Measurements from ENCODE around the gene PAPOLB. TPM values are rescaled to one million over a fixed set of nuclear protein-coding genes. Genes with fewer than 3 reads are reported as not detected.

The PAPOLB gene
- total RNA-seq, 5 donors from 2014 or later (not counting 1 experiment from before 2014, with no cell fraction given) = not detected

DNA sequence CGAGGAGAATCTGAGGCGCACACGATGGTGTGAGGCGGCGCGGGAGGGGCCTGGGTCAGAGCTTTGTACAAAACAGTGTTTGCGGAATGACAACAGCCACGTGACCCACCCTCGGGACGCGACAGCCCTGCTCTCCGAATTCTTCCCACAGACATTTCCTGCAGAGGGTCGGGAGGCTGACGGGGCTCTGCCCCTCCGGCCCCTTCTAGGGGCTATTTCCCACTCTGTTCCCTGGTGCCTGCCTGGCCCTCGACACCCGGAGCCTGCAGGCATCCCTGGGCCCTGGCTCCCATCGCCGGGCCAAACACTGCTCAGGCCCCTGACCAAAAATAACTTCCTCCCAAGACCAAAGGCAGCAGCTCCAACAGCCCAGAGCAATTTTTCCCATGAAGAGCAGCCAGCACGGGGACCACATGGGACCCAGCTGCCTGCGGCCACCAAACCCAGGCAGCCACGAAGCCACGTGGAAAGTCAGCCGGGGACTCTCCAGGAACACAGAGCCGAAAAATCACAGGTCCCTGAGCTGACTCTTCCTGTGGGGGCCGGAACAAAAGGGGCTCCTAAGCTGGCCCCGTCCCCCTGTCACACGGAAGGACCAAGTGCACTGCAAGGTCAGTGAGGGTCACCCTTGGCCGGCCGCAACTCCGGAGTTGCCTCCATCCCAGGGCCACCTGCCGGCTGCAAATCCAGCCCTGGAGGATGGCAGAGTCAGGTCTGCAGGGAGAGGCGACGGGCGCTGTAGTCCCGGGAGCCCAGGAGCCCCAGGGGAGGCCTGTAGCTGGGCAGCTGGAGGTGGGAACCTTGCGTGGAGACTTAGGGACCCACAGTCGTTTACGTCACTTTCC, 42.0 kb downstream of the PAPOLB start:
- H3K9me3 Mint-ChIP-seq = no peaks in the 10 kb centered on the region
- peaks cover 0 to 80% of the 10 kb centered on the region in 2 experiments for H3K27me3 ChIP-seq (replicated peaks in 1 of 2; ENCODE audit: control insufficient read depth in 2 of 2, extremely low read depth in 1 of 2, insufficient read depth in 2 of 2, low read length in 1 of 2)
- no peaks in the 10 kb centered on the region for H3K9me3 ChIP-seq
- H3K27me3 Mint-ChIP-seq = peaks cover 4 to 24% of the 10 kb centered on the region in 2 donors
- ATAC-seq (replicated peaks in 1 of 4) = no peak
- H3K4me3 Mint-ChIP-seq = no peak overlapping the region
- no peak overlapping the region for H3K27ac ChIP-seq (ENCODE audit: low read length)
- H3K4me1 Mint-ChIP-seq = no peaks in the 10 kb centered on the region
- H3K36me3 ChIP-seq (ENCODE audit: control insufficient read depth in 2 of 2, extremely low read depth in 1 of 2, insufficient read depth in 1 of 2, low read length in 1 of 2) = no peaks in the 10 kb centered on the region
- ChIA-PET CTCF (interaction anchor here in 1 of 2 donors (0.7 kb wide), 1 partner anchor 11 kb away, joined by 3 read pairs; no protein-coding TSS in a partner anchor), POLR2A (no interaction called here)
- H3K4me1 ChIP-seq (ENCODE audit: control insufficient read depth in 1 of 2, extremely low read depth in 1 of 2, insufficient read depth in 2 of 2, low read length in 2 of 2) = peaks cover 0 to 1% of the 10 kb centered on the region in 2 experiments
- H3K27ac Mint-ChIP-seq = no peak overlapping the region
- no peaks in the 10 kb centered on the region for H3K36me3 Mint-ChIP-seq
- H3K4me3 ChIP-seq (ENCODE audit: control insufficient read depth in 1 of 2, extremely low read depth in 1 of 2, low read length in 1 of 2) = no peak overlapping the region
- WGBS (ENCODE audit: insufficient coverage) = 88% methylated on average over 39 of the region's 39 CpGs
- DNase-seq = no peak

DNA sequence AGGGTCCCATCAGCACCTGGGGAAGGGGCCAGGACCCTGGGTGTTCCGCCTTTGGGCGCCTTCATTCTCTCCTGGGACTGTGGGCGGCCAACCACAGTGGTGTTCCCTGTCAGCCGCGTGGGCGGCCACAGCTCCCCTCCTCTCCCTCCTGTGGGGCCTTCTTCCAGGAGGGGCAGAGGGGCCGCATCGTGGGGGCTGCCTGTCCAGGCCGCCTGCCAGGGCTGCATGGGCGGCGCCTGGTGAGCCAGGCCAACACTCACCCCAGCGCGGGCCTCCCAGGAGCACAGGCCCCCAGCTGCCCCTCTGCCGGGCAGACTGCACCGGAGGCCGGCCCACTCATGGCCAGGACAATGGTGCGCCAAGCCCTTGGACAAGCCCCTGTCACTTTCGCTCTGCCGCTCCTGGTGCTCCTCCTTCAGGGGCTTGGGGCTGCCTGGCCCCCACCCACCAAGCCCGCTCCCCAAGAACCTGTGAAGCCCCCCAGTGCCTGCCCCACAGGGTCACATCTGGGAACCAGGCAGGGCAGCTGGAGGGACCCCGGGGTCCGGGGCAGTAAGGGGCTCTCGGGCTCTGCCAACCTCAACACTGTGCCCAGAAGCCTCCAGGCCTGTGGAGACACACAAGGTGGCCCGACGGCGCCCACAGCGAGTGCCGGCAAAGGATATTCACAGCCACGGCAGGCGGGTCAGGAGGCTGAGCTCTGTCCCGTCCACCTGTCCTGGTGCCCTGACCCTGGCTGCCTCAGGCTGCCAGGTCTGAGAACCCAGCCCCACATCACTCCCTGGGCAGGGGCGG, 43.6 kb downstream of the PAPOLB start:
- ChIA-PET POLR2A (no interaction called here), CTCF (no interaction called here)
- peaks cover 4 to 35% of the 10 kb centered on the region in 2 donors for H3K27me3 Mint-ChIP-seq
- Histone ChIP-seq H3K4me1 (ENCODE audit: control insufficient read depth in 1 of 2, extremely low read depth in 1 of 2, insufficient read depth in 2 of 2, low read length in 2 of 2) (peaks cover 0 to 4% of the 10 kb centered on the region in 2 experiments), H3K36me3 (ENCODE audit: control insufficient read depth in 2 of 2, extremely low read depth in 1 of 2, insufficient read depth in 1 of 2, low read length in 1 of 2) (no peaks in the 10 kb centered on the region), H3K4me3 (ENCODE audit: control insufficient read depth in 1 of 2, extremely low read depth in 1 of 2, low read length in 1 of 2) (no peak overlapping the region), H3K27ac (ENCODE audit: low read length) (no peak overlapping the region), H3K27me3 (replicated peaks in 1 of 2; ENCODE audit: control insufficient read depth in 2 of 2, extremely low read depth in 1 of 2, insufficient read depth in 2 of 2, low read length in 1 of 2) (peaks cover 0 to 81% of the 10 kb centered on the region in 2 experiments), H3K9me3 (no peaks in the 10 kb centered on the region)
- H3K4me3 Mint-ChIP-seq = no peak overlapping the region
- ATAC-seq (replicated peaks in 1 of 4) = no peak
- WGBS (ENCODE audit: insufficient coverage) = 90% methylated on average over 27 of the region's 32 CpGs
- no peaks in the 10 kb centered on the region for H3K36me3 Mint-ChIP-seq
- H3K27ac Mint-ChIP-seq = no peak overlapping the region
- no peaks in the 10 kb centered on the region for H3K4me1 Mint-ChIP-seq
- no peaks in the 10 kb centered on the region for H3K9me3 Mint-ChIP-seq
- no peak for DNase-seq

DNA sequence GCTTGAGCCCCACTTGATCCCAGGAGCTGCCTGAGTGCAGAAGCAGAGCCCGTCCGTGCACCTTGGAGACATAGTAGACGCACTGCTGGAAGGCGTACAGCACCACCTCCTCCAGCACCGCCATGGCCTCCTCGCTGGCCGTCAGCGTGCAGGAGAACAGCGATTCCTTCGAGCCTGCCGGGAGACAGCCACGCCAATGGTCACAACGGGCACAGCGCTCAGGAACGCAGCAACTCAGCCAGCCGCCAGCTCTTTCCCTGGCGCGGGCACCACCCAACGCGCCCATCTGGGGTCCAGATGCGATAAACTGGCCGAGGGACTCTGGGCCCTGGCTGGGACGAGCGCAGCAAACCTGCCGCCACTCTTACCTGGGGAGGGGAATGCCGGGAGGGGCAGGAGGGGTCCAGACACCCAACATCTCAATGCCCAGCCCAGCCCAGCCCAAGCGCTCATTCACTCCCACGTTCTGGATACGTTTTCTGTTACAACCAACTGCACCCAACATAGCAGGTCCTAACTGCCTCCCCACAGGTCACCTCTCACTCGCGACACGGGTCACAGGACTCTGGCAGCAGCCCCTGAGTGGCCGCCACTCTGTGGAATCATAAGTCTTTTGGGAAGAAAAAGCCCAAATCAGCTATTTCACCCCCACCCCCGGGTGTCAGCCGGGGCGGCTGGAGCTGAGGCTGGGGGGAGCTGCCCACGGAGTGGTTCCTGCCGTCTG, 44.5 kb downstream of the PAPOLB start:
- Mint-ChIP-seq H3K27me3 (peaks cover 0 to 40% of the 10 kb centered on the region in 2 donors), H3K4me3 (no peak overlapping the region), H3K27ac (no peak overlapping the region), H3K9me3 (no peaks in the 10 kb centered on the region), H3K36me3 (no peaks in the 10 kb centered on the region), H3K4me1 (no peaks in the 10 kb centered on the region)
- no peak for ATAC-seq (replicated peaks in 1 of 4)
- H3K4me1 ChIP-seq (ENCODE audit: control insufficient read depth in 1 of 2, extremely low read depth in 1 of 2, insufficient read depth in 2 of 2, low read length in 2 of 2) = peaks cover 0 to 4% of the 10 kb centered on the region in 2 experiments
- POLR2A ChIA-PET = no interaction called here
- no peak overlapping the region for H3K4me3 ChIP-seq (ENCODE audit: control insufficient read depth in 1 of 2, extremely low read depth in 1 of 2, low read length in 1 of 2)
- H3K9me3 ChIP-seq = no peaks in the 10 kb centered on the region
- CTCF ChIA-PET = no interaction called here
- WGBS (ENCODE audit: insufficient coverage) = 91% methylated on average over 27 of the region's 38 CpGs
- DNase-seq = no peak
- H3K27me3 ChIP-seq (replicated peaks in 1 of 2; ENCODE audit: control insufficient read depth in 2 of 2, extremely low read depth in 1 of 2, insufficient read depth in 2 of 2, low read length in 1 of 2) = peaks cover 0 to 86% of the 10 kb centered on the region in 2 experiments
- H3K27ac ChIP-seq (ENCODE audit: low read length) = no peak overlapping the region
- H3K36me3 ChIP-seq (ENCODE audit: control insufficient read depth in 2 of 2, extremely low read depth in 1 of 2, insufficient read depth in 1 of 2, low read length in 1 of 2) = no peaks in the 10 kb centered on the region

DNA sequence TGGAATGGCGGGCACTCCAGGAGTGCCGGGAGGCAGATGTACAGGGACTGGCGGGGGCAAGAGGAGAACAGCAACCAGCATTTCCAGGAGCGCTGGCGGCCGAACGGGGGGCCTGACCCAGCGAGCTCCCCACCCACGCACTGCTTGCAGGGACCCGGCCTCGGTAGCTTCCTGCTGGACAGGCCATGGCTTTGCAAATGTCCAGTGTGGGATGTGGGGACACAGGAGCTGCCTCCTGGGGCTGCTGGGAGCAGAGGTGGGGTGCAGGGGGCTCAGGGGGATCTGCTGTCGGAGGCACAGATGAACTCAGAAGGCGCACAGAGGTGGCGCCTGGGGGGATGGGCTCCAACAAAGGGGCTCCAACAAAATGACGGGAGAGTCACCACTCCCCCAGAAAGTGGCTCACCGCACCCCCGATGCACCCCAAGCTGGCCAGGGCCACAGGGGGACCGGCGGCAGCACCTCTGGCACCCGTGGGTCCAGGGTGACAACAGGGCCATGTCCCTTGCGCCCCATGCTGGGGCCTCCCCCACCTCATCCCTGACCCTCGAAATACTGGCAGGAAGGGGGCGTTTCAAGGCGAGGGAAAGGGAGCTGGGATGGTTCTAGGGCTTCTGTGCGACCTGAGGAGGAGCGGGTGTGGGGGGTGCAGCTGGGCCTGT, 45.3 kb downstream of the PAPOLB start:
- no peak for ATAC-seq (replicated peaks in 1 of 4)
- ChIA-PET POLR2A (no interaction called here), CTCF (interaction anchor here in 1 of 2 donors (0.6 kb wide), 1 partner anchor 32 kb away, joined by 3 read pairs; no protein-coding TSS in a partner anchor)
- 89% methylated on average over 17 of the region's 26 CpGs for WGBS (ENCODE audit: insufficient coverage)
- Histone ChIP-seq H3K27me3 (replicated peaks in 1 of 2; ENCODE audit: control insufficient read depth in 2 of 2, extremely low read depth in 1 of 2, insufficient read depth in 2 of 2, low read length in 1 of 2) (peaks cover 0 to 89% of the 10 kb centered on the region in 2 experiments), H3K4me1 (ENCODE audit: control insufficient read depth in 1 of 2, extremely low read depth in 1 of 2, insufficient read depth in 2 of 2, low read length in 2 of 2) (peaks cover 0 to 4% of the 10 kb centered on the region in 2 experiments), H3K36me3 (ENCODE audit: control insufficient read depth in 2 of 2, extremely low read depth in 1 of 2, insufficient read depth in 1 of 2, low read length in 1 of 2) (no peaks in the 10 kb centered on the region), H3K9me3 (no peaks in the 10 kb centered on the region), H3K4me3 (ENCODE audit: control insufficient read depth in 1 of 2, extremely low read depth in 1 of 2, low read length in 1 of 2) (no peak overlapping the region), H3K27ac (ENCODE audit: low read length) (no peak overlapping the region)
- no peak for DNase-seq
- no peaks in the 10 kb centered on the region for H3K36me3 Mint-ChIP-seq
- no peaks in the 10 kb centered on the region for H3K4me1 Mint-ChIP-seq
- no peak overlapping the region for H3K27ac Mint-ChIP-seq
- H3K9me3 Mint-ChIP-seq = no peaks in the 10 kb centered on the region
- no peak overlapping the region for H3K4me3 Mint-ChIP-seq
- H3K27me3 Mint-ChIP-seq = peaks cover 0 to 40% of the 10 kb centered on the region in 2 donors

DNA sequence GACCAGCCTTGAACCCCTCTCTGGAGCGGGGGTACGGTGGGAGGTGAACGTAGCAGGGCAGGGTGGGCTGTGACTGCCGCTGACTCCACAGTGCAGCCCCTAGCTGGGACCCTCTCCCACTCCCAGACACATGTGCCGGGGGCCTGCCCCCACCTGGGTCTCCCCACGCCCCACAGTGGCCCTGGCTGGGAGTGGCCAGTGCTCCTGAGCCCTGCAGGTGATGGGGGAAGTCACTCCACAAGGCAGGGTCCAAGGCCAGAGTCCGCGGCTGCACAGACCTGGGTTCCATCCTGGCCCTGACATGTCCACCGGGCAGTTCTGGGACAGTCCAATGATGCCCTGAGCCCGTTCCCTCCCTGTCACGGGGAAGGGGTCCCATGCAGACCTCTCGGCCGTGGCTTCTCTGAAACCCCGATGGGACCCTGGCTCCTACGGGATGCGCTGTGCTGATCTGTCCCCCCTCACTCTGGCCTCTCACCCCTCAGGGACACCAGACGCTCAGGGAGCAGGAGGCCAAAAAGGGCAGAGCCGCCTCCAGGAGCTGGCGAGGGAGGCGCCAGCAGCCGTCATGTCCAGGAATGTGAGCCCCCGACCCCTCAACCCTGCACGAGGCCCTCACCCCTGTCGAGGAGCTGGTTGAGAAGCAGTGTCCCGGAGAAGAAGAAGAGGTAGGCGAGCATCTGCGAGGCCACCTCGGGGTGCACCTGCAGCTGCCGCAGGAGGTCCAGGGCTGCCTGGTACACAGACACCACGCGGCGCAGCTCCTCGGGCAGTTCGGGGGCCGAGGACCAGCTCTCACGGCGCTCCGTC, 46.0 kb downstream of the PAPOLB start:
- Histone ChIP-seq H3K4me3 (ENCODE audit: control insufficient read depth in 1 of 2, extremely low read depth in 1 of 2, low read length in 1 of 2) (no peak overlapping the region), H3K27ac (ENCODE audit: low read length) (no peak overlapping the region), H3K27me3 (replicated peaks in 1 of 2; ENCODE audit: control insufficient read depth in 2 of 2, extremely low read depth in 1 of 2, insufficient read depth in 2 of 2, low read length in 1 of 2) (peaks cover 0 to 86% of the 10 kb centered on the region in 2 experiments), H3K4me1 (ENCODE audit: control insufficient read depth in 1 of 2, extremely low read depth in 1 of 2, insufficient read depth in 2 of 2, low read length in 2 of 2) (peaks cover 0 to 4% of the 10 kb centered on the region in 2 experiments), H3K9me3 (no peaks in the 10 kb centered on the region), H3K36me3 (ENCODE audit: control insufficient read depth in 2 of 2, extremely low read depth in 1 of 2, insufficient read depth in 1 of 2, low read length in 1 of 2) (no peaks in the 10 kb centered on the region)
- no peak for DNase-seq
- no peak overlapping the region for H3K4me3 Mint-ChIP-seq
- no peaks in the 10 kb centered on the region for H3K4me1 Mint-ChIP-seq
- ChIA-PET POLR2A (interaction anchor here in 1 of 2 donors (0.6 kb wide), 1 partner anchor 269 kb away, joined by 11 read pairs; no protein-coding TSS in a partner anchor), CTCF (interaction anchor here in 1 of 2 donors (0.6 kb wide), 1 partner anchor 32 kb away, joined by 3 read pairs; no protein-coding TSS in a partner anchor)
- H3K27ac Mint-ChIP-seq = no peak overlapping the region
- no peaks in the 10 kb centered on the region for H3K36me3 Mint-ChIP-seq
- H3K9me3 Mint-ChIP-seq = no peaks in the 10 kb centered on the region
- ATAC-seq (replicated peaks in 1 of 4) = no peak
- H3K27me3 Mint-ChIP-seq = peaks cover 0 to 37% of the 10 kb centered on the region in 2 donors
- 96% methylated on average over 32 of the region's 38 CpGs for WGBS (ENCODE audit: insufficient coverage)
